ENCODE measurements around the gene NDRG3. TPM values are rescaled to one million over a fixed set of nuclear protein-coding genes. Genes with fewer than 3 reads are reported as not detected.
A peak's percentile ranks its signal among the peaks of the same experiment; 100 is the strongest.

Gene NDRG3

GRCh38 chr20:36605399-36606157 is 140.3 kb downstream of the NDRG3 start, which contains the start of gene RAB5IF:
TSS of gene RAB5IF (plus strand) at chr20:36605779. CDS start at chr20:36605952, 173 bp downstream.
- Histone ChIP-seq H3K4me3 (ENCODE audit: insufficient read depth in 1 of 2, low read depth in 1 of 2, low read length in 2 of 2) (peak within 1 kb of the TSS; percentile 97 to 99), H3K27me3 (ENCODE audit: control insufficient read depth in 1 of 2, insufficient read depth in 1 of 2, low read length in 2 of 2) (no peaks in the 10 kb centered on the region), H2AFZ (ENCODE audit: low read depth, low read length) (peak within 1 kb of the TSS; percentile 47), H3K4me1 (ENCODE audit: control insufficient read depth, insufficient read depth, low read depth, low read length) (peaks cover 9% of the 10 kb centered on the region), H2BK120ac (ENCODE audit: low read depth, low read length) (peak within 1 kb of the TSS; percentile 42), H3K79me1 (replicated peaks; ENCODE audit: low read length, poor library complexity, severe bottlenecking) (peaks cover 1% of the 10 kb centered on the region), H3K18ac (ENCODE audit: low read depth in 1 of 2, low read length in 2 of 2) (peak within 1 kb of the TSS; percentile 91 to 96), H2BK5ac (ENCODE audit: low read depth, low read length, poor library complexity, severe bottlenecking) (peak within 1 kb of the TSS; percentile 53), H4K91ac (ENCODE audit: low read length) (peak within 1 kb of the TSS; percentile 73), H3K4ac (ENCODE audit: low read depth in 1 of 2, low read length in 2 of 2) (peak within 1 kb of the TSS; percentile 57 to 98), H3K9me3 (ENCODE audit: control insufficient read depth, low read length) (no peaks in the 10 kb centered on the region), H2AK5ac (ENCODE audit: low read length, severe bottlenecking) (no peak within 1 kb of the TSS), H3K36me3 (ENCODE audit: control insufficient read depth in 1 of 2, insufficient read depth in 2 of 2, low read depth in 1 of 2, low read length in 2 of 2) (peaks cover 27 to 29% of the 10 kb centered on the region in 2 experiments), H3K14ac (ENCODE audit: low read length in 2 of 2) (peak within 1 kb of the TSS in 1 of 2 experiments; percentile 53), H4K8ac (ENCODE audit: low read length) (peak within 1 kb of the TSS; percentile 99), H3K27ac (ENCODE audit: low read length, poor library complexity, severe bottlenecking) (peak within 1 kb of the TSS; percentile 44), H3K23ac (ENCODE audit: low read length in 2 of 2) (peak within 1 kb of the TSS in 1 of 2 experiments; percentile 86), H2BK15ac (ENCODE audit: low read depth, poor library complexity, severe bottlenecking) (peak within 1 kb of the TSS; percentile 12), H3K9ac (ENCODE audit: low read length) (peak within 1 kb of the TSS; percentile 92), H3K4me2 (ENCODE audit: low read length, poor library complexity, severe bottlenecking) (peak within 1 kb of the TSS; percentile 76), H2BK12ac (ENCODE audit: low read length in 2 of 2) (peak within 1 kb of the TSS in 1 of 2 experiments; percentile 21)
- peak; percentile 98 for DNase-seq
- WGBS: under 1% methylated on average over 63 of the region's 90 CpGs

GRCh38 chr20:36604952-36605398 is 140.9 kb downstream of the NDRG3 start:
- Histone ChIP-seq H2BK120ac (ENCODE audit: low read depth, low read length) (no peak overlapping the region), H3K9me3 (ENCODE audit: control insufficient read depth, low read length) (no peaks in the 10 kb centered on the region), H3K4me2 (ENCODE audit: low read length, poor library complexity, severe bottlenecking) (peak overlapping the region; percentile 61), H2AFZ (ENCODE audit: low read depth, low read length) (peak overlapping the region; percentile 33), H2BK5ac (ENCODE audit: low read depth, low read length, poor library complexity, severe bottlenecking) (no peak overlapping the region), H2AK5ac (ENCODE audit: low read length, severe bottlenecking) (no peak overlapping the region), H3K27me3 (ENCODE audit: control insufficient read depth in 1 of 2, insufficient read depth in 1 of 2, low read length in 2 of 2) (no peaks in the 10 kb centered on the region), H4K91ac (ENCODE audit: low read length) (no peak overlapping the region), H3K18ac (ENCODE audit: low read depth in 1 of 2, low read length in 2 of 2) (peak overlapping the region; percentile 55 to 63), H2BK15ac (ENCODE audit: low read depth, poor library complexity, severe bottlenecking) (no peak overlapping the region), H3K14ac (ENCODE audit: low read length in 2 of 2) (no peak overlapping the region), H4K8ac (ENCODE audit: low read length) (peak overlapping the region; percentile 99), H3K4ac (ENCODE audit: low read depth in 1 of 2, low read length in 2 of 2) (peak overlapping the region; percentile 57 to 95), H3K4me3 (ENCODE audit: insufficient read depth in 1 of 2, low read depth in 1 of 2, low read length in 2 of 2) (peak overlapping the region in 1 of 2 experiments; percentile 99), H3K23ac (ENCODE audit: low read length in 2 of 2) (no peak overlapping the region), H2BK12ac (ENCODE audit: low read length in 2 of 2) (no peak overlapping the region), H3K27ac (ENCODE audit: low read length, poor library complexity, severe bottlenecking) (no peak overlapping the region), H3K79me1 (replicated peaks; ENCODE audit: low read length, poor library complexity, severe bottlenecking) (peaks cover 1% of the 10 kb centered on the region), H3K9ac (ENCODE audit: low read length) (peak overlapping the region; percentile 92), H3K36me3 (ENCODE audit: control insufficient read depth in 1 of 2, insufficient read depth in 2 of 2, low read depth in 1 of 2, low read length in 2 of 2) (peaks cover 23 to 26% of the 10 kb centered on the region in 2 experiments), H3K4me1 (ENCODE audit: control insufficient read depth, insufficient read depth, low read depth, low read length) (peaks cover 9% of the 10 kb centered on the region)
- DNase-seq: no peak
- whole genome bisulfite sequencing: 89% methylated on average over 13 of the region's 15 CpGs

Small RNA genes within 50 kb of the gene (small RNA-seq; reads per million reads assigned to genes)
- not detected for gene RF00019 (ENCODE audit: low read depth)

Measured in mesenchymal stem cell (in vitro differentiated cells and primary cell).